ENCODE measurements around the gene SEMA3D.

SEMA3D gene

DNA sequence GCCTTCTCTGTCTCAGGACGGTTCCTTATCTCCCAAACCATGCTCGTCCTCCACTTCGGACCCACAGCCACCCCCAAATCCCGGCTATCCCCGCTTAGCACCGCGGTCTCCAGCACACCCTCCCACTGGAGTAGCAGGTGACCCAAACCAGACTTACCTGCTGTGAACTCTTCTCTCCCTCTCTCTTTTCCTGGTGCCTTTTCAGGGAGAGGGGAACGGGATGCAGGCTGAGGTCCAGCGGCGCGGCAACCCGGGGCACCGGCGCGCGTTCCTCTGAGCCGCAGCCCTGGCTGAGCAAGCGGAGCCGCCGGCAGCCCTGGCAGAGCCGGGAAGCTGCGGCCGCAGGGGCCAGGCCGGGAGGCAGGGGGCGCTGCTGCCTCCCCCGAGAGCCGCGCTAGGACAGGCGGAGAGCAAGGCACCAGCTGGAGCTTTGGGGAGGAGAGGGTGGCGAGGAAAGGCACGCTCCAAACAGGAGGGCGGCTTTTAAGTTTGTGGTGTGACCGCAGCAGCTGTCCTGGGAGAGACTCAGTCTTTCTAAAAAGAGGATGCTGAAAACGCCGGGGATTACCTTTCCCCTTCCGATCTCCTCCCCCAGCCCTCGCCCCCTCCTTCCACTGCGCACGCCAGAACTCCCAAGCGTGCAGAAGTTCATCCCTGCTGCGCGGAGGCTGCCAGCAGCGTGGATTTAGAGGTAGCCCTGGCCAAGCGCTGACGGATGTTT lies at the start of gene SEMA3D:
Gene SEMA3D, minus strand, starts transcription at position 536 of the 721 bp plus-strand sequence. CDS start 65,165 bp downstream, outside the sequence.
- peak; percentile 42 for DNase-seq

DNA sequence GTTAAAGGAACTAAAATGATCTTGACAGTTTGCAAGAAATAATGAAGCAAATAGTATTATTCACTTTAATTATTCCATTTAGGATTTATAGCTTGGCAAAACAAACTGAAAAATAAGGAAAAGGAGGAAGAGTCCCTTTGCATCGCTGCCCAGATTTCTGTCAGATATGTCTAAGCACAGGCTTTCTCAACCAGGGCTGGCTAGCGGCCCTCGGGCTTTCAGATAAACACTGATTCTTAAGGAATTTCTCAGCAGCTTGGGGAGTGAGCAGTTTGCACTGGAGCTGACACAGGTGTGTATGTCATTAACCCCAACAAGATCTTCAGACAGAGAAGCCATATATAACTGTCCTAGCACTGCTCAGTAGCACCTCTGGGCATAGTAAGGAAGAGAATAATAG lies 47.9 kb upstream of the SEMA3D start:
- DNase-seq: no peak

DNA sequence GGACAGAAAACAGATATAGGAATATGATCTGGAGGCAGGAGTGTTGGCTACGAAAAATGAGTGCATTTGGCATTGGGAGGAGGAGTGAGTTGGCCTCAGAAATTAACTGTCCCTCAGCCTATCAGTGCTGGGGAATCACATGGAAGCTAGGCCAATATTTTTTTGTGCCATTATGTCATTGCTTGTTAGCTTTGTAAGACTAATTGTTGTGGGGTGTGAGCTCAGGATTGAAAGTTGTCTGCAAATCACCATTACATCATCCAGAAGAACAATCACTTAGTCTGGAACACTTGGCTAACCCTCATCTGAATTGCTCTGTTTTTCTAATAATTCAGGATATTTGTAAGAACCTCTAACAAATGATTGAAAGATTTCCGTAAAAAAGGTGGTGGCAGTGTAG lies 45.2 kb upstream of the SEMA3D start:
- no peak for DNase-seq

DNA sequence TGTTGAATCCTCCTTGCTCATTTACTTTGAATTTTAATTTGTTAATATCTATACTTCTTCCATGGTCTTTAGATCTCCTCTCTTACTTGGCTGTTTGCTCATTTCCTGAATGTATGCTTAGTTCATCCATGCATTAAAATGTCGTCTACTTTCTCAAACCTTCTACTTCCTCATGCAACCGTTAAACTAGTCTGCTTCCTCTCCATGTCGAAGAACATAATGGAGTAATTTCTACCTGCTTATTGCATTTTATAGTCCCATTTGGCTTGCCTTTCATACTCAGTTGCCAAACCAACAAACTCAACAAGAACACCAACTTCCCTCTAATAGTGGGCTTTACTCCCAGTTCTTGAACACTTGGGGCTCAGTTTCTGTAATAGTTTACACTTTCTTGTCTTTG lies 43.8 kb upstream of the SEMA3D start:
- no peak for DNase-seq

DNA sequence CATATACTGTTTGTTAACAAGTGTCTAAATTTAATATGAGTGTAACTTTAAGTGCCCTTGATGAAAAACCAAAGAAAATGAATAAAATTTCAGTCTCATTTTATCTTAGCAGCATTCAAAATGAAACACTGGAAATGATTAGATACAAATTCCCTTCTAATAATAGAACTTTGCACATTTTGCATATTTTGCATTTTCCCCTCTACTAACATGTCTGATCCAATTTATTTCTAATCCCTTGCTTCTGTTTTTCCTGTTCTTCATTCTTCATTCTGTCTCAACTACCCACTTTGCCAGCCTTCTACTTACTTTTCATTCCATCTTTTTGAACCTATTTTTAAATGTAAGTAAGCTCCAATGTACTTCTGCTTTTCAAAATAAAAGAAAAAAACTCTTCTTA lies 42.7 kb upstream of the SEMA3D start:
- no peak for DNase-seq

DNA sequence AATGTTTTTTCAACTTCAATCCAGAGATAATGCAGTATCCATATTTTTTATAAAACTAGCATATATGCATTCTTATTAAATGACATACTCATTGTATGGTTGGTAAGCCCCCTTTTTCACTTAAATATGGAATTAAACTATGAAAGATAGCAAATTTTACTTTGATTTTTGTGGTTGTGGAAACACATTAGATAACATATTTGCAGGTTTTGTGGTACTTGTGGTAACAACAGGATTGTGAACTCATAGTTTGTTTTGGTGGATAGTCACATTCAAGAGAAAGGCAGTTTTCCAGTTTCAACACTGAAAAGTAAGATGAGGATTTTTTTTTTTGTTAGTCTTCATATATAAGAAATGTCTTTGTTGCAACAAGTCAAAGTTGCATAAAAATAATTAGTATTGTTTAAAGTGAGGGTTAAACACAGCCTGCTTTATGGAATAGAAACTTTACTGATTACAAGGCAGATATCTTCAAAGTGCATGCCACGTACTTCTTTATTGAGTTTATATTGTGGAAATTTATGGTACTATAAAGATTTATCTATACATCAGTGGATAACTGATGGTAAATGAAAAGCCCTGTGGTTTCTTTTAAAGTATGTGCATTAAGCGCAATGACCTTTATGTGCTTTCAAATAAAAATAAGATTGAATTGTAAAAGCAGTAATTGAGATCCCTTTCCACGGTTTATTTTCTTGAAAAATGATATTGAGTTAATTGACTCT lies 39.7 kb upstream of the SEMA3D start:
- DNase-seq: no peak

DNA sequence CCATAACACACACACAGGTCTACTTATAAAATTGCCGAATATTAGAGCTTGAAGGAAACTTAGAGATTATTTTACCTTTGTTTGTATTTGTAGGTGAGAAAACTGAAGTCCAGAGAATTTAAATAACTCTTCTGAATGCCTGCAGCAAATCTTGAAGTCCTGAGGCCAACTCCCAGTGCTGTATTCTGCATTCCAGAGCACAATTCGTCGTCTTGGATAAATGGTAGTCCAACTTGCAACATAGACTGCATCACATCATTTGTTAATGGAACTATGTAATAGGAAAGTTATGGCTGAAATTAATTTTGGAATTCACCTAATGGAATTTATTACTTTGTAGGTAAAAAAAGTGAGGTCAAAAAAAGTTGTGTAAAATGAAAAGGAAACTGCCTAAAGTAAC lies 37.3 kb upstream of the SEMA3D start:
- no peak for DNase-seq

DNA sequence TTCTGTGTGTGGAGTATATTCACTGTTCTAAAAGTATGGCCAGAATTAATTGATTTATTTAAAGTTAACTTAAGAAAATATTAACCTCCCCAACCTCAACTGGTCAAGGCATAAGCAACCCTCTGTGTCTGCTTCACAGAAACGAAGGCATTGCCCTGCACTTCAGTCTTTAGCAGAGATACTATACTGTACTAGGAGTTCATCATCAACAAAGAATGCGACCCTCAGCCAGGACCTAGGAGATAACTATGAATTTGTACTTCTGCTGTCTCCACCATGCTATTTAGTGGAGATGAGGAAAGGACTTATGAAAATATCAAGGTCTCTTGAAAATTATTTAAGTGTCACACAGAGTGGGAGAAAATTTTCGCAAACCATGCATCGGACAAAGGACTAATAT lies 35.7 kb upstream of the SEMA3D start:
- no peak for DNase-seq

DNA sequence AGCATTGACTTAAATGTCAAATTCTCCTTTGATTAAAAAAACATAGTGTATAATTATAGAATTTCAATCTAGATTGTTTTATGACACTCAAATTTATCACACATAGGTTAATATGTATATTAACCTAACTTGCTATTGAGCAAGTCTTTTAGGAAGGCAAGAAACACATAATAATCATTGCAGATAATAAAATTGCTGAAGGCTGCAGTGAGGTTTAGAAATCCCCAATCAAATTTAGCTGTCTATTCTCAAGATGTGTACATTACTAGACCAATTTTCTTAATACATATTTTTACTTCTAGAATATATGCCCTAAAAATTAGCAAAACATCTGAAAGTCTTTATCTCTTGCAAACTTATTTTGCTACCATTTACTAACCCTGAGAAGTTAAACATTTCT lies 34.9 kb upstream of the SEMA3D start:
- no peak for DNase-seq

DNA sequence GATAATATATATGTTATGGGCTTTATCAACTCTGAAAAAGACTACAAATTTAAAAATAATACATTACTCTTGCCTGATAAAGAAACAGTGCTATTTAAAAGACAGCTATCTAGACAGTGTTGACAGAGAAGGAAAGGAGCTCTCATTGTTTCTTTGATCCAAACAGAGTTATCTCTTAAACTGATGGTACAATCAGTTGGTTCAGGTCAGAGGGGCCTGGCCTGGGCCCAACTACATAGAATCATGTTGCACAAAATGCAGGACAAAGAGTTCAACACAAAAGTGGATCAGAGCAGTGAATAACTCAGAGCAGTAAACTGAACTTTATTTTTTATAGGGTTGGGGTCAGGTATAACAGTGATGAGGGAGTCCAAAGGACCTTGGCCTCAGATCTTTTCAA lies 33.8 kb upstream of the SEMA3D start:
- DNase-seq: no peak

DNA sequence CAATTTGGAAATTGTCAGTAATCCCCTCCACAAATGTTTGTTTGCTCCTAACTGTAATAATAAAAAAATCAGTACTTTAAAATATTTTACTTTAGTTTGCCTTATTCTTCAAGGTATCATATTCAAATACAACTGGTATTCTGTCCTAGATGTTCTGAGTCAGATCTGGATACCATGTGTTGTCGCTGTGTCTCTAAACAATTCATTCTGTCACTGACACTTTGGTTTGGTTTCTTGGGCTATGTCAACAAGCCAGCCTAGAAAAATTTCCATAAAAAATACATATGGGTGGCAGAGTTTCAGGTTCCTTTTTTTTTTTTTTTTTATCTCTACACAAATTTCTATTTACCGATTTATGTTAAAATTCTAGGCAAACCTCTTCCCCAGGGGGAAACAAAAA lies 33.2 kb upstream of the SEMA3D start:
- DNase-seq: no peak

DNA sequence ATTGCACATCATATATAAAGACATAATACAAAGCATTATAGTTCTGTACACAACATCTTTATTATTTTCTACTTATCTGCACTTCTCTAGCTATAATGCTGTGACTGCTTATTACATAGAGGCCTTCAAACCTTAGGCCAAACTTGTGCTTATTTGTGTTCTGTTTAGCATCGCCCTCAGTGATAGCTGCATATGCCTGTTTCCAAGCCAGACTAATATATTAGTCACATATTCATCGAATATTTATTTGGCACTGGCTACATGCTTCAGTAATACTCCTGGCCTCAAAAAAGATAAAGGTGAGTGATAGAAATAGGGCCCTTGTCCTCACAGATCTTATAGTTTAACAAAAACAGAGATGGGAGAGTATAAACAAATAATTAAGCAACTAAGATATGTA lies 30.2 kb upstream of the SEMA3D start:
- no peak for DNase-seq

DNA sequence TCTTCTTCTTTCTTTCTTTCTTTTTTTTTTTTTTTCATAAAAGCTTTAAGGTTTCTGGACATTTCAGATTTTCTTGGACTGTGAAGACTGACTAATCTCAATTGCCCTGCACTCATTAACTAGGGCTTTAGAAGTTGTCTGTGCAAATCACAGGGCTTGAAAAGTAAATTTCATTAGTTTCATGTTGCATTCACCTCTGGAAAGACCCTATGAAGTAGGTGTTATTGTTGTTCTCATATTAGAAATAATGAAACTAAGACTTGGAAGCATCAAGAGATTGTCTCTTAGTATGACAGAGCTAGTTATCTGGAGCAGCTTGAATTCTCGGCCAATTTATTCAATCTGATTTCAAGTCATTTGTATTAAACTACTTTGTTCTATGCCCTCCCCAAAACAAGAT lies 28.2 kb upstream of the SEMA3D start:
- DNase-seq: no peak

DNA sequence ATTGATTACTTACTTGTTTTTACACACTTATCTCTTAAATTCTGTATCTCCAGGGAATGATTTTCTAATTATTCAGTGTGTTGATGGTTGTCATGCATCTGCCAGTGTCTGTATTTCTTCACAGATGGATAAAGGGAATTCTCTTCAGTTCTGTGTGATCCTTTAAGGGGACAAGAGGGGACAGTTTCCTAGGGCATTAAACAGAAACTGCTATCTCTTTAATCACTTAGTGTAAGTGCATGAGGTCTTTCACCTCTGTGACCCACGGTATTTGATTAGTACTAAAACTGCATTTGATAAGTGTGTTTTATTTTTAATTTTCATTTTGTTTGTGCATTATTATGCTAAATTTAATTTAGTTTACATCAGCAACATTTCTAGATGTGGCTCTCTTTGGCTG lies 26.6 kb upstream of the SEMA3D start:
- DNase-seq: no peak

DNA sequence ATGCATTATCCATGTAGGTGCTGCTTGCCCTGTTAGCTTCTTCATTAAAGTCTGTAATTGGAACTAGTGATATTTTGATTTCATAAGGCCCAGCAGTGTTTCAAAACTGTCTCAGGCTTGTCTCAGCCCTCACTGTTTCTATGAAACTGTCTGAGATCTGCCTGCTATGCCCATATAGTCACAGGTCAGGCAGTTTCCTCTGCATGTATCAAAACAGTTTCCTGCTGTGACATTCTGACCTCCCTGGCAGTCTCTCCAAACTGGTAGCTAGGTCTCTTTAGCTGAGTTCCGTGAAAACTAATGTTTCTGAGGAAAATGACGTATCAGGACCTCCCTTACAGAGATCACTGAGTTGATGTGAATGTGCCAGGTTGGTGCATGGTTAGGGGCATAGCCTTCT lies 18.9 kb upstream of the SEMA3D start:
- no peak for DNase-seq

DNA sequence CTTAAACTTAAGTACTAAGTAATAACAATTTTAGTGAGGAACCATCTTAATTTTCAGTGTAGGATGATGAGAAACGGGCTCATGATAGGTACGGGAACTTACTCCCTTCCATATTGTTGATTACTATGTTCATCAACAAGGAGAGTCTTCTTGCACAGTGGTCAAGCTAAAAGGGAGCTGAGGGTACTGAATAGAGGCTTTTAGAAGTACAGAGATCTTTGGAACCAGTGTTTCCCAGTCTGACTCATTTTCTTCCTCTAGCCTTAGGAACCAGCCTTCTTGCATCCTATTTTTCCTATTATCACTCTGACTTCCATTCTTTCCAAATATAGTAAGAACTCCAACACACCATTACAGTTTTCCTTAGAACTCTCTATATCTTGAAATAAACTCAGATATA lies 17.6 kb upstream of the SEMA3D start:
- DNase-seq: no peak

DNA sequence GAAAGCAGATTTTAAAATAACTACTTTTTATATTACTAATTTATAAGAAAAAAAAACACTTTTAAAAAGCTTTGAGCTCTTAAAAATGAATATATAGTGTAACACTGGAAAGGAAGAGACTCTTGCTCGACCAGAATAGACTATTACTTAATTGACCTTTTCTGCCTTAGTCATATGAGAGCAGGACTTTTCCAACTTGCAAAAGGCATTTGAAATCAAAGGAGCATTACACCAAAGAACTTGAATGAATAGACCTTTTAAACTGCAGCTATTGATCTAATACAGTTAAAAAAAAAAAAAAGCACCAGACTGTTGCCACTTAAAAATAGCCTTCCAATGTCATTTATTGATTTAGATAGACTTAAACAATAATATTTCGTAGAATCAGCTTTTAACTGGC lies 17.2 kb upstream of the SEMA3D start:
- DNase-seq: no peak

DNA sequence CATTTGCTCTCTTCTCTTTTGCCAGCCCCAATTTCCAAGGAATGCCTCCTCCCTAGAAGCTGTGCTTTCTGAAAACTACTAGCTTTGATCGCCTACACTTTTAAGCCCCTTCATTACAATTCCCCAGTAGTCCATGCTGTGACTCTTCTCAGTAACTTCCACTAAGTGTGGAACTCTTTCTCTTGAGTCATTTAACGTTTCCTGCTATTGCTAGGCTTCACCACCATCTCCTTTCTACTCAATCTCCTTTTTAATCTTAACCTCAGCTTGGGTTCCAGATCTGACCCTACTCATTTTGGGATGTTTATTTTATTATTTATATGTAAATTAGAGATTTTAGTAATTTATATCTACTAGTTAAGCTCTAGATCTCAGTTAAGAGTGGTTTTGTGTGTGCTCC lies 14.4 kb upstream of the SEMA3D start:
- no peak for DNase-seq

DNA sequence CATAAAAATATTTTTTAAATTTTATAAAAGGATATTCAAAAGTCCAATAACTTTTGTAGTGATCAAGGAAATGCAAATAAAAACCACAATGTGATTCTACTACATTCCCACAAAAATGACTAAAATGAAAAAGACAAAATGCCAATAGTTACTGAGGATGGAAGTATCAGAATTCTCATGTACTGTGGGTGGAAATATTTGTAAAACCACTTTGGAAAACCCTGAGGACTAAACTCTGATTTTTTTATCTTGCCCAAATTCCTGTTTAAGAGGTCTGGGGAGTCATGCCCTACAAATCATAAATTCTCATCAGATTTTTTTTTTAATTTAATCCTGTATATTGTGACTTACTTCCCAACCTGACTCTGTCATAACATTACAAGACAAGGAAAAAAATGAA lies 9.8 kb upstream of the SEMA3D start:
- DNase-seq: no peak

DNA sequence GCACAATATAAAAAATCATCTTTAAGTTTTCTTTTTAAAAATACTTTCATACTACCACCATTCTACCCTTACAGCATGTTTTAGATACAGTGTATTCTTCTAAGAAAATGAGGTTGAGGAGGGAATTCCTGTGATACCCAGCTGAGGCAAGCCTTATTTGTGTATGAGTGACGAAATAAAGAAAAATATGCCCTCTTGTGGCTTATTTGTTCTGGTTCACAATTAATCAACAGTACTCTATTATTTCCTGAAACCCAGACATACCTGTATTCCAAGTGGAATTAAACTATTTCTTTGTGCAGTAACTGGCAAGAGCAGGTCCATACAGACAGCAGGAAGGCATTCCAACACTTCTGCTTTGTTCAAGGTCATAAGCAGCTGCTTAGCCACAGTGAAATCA lies 4.5 kb upstream of the SEMA3D start:
- DNase-seq: no peak

DNA sequence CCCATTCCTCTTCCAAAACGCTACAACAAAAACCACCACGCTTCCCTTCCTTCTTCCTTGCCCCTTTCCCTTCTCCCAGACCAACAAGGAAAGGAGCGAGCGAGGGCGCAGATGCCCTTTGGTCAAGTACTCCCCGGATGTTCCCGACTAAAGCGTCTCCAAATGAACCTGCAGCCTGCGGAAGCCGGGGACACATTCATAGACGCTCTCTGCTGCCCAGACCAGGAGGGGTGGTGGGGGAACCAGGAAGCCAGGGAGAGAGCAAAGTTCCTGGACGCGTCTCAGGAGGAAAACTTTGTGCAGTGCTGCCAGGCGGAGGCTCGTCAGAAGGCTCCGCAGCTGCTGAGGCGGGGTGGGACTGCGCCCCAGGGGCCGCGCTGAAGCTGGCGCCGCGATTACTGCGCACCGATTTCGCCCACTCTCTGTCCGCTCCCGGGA lies 754 bp downstream of the SEMA3D start:
- DNase-seq: no peak

DNA sequence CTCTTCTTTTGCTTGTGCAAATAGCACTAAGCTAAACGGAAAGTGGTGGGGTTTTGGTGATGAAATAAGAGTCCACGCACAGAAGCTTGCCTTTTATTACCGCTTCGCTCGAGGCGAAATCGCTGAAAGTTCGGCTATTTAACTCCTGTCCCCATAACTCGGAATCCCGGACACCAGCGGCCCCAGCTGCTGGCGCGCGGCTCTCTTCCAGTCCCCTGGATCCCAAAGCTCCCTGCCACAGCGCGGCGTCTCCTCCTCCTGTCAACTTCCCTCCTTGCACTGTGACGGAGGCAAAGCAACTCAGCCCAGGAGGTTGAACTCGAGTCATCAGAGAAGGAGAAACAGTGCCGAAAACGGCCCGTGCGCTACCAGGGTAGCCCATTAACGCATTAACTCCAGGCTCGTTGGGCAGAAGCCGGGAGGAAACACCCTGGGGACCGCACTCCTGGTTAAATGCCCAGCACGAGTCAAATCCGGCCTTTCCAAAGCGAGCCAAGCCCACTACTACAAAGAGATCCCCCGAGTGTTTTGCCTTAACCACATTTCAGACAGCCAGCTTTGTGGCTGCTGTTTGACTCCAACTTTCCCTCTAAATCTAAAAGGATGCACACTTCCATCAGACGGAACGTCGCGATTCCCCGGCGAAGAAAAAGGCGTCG lies 1.3 kb downstream of the SEMA3D start:
- no peak for DNase-seq

DNA sequence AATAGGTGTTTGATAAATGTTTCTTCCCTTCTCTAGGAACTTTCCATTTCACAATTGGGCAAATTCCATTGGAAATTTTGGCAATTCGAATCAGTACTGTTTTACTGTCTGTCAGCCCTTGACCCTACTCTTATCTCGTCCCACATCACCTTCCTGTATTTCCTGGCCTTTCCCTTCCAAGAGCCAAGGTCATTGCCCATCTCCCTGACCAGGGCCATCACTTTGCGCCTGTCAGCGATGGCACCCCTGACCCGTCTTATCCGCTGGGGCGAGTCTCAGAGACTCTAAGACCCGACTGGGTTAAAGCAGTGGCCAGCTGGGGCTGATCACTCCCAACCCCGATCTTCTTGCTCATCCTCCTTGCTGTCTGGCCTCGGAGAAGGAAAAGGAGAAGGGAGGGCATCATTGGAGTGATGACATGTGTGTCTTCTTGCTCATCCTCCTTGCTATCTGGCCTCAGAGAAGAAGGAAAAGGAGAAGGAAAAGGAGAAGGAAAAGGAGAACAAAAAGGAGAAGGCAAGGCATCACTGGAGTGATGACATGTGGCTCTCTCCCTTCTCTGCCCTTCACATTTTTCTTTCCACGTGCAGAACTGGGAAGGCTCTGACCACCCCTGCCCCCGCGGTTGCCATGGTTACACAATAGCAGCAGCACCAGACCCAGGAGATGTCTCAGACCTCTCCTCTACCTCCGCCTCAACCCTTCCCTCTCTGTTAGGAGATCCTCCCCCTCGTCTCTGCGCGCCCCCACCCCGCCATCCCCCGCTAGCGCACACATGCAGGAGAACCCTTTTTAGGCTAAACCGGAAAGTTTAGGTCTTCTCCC lies 2.0 kb downstream of the SEMA3D start:
- DNase-seq: no peak

Data from NCI-H2081 treated with DMSO at 0.1 percent for 48 hours (cell line).